ENCODE measurements around the gene PRMT9. TPM values are rescaled to one million over a fixed set of nuclear protein-coding genes. Genes with fewer than 3 reads are reported as not detected.

The PRMT9 gene
- total and polyA plus RNA-seq, 10 of the 15 experiments (the other 5 are each of a cell fraction or from before 2014, with no cell fraction given) = 4.1 to 11.8 (median 7.6) TPM

DNA sequence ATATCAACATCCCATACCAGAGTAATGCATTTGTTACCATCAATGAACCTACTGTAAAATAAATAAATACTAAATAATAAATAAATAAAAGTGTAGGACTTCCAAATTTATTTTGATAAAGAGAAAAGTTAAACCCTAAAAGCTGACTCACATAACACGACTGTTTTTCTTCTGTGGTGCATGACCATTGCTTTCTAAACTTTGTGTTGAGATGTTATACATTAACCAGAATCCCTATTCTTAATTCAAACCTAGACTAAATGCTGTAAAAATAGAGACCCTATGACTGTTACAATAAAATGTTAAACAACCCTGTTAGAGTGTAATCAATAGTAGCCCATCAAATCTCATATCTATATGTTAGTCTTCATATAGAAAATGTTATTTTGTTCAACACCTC lies 20.9 kb upstream of the PRMT9 start (continued):
- TF ChIP-seq ZZZ3 (IDR thresholded peaks at IDR 0.05; ENCODE audit: control insufficient read depth, insufficient read length, low read depth) (no peak), MAX (IDR thresholded peaks at IDR 0.05; ENCODE audit: low read depth, low read length) (no peak), ASH2L (IDR thresholded peaks at IDR 0.05; ENCODE audit: borderline replicate concordance, low read depth) (no peak), ZNF592 (IDR thresholded peaks at IDR 0.05) (no peak)
- TF ChIP-seq, protein P1, sequence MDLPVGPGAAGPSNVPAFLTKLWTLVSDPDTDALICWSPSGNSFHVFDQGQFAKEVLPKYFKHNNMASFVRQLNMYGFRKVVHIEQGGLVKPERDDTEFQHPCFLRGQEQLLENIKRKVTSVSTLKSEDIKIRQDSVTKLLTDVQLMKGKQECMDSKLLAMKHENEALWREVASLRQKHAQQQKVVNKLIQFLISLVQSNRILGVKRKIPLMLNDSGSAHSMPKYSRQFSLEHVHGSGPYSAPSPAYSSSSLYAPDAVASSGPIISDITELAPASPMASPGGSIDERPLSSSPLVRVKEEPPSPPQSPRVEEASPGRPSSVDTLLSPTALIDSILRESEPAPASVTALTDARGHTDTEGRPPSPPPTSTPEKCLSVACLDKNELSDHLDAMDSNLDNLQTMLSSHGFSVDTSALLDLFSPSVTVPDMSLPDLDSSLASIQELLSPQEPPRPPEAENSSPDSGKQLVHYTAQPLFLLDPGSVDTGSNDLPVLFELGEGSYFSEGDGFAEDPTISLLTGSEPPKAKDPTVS (IDR thresholded peaks at IDR 0.05; ENCODE audit: low read depth, low read length) = no peak

- BruUV-seq (replicated peaks) = no TSS peak
- Histone ChIP-seq H3K4me1 (ENCODE audit: control insufficient read depth, insufficient read depth, low read length) (no peaks in the 10 kb centered on the region), H3K79me2 (ENCODE audit: control insufficient read depth, insufficient read depth, low read length) (no peaks in the 10 kb centered on the region), H3K27ac (ENCODE audit: control insufficient read depth, insufficient read depth) (no peak overlapping the region), H2AFZ (ENCODE audit: control insufficient read depth, low read depth, low read length) (no peak overlapping the region), H3K4me3 (no peak overlapping the region), H3K36me3 (ENCODE audit: control insufficient read depth in 2 of 2, insufficient read depth in 2 of 2, low read length in 1 of 2) (no peaks in the 10 kb centered on the region), H4K20me1 (ENCODE audit: control insufficient read depth, insufficient read depth) (no peaks in the 10 kb centered on the region), H3K4me2 (ENCODE audit: control insufficient read depth, insufficient read depth) (no peak overlapping the region), H3K27me3 (replicated peaks in 1 of 2; ENCODE audit: control insufficient read depth in 2 of 2, insufficient read depth in 2 of 2, low read length in 1 of 2) (peaks cover 0 to 5% of the 10 kb centered on the region in 2 experiments; a peak in 1 of 4 replicates), H3K9ac (ENCODE audit: control insufficient read depth, insufficient read depth, low read length) (no peak overlapping the region), H3K9me3 (replicated peaks; ENCODE audit: control insufficient read depth, insufficient read depth, low read length) (no peaks in the 10 kb centered on the region)
- POLR2A ChIA-PET = interaction anchor here (1.8 kb wide), 1 partner anchor 12 kb away, joined by 4 read pairs; the partner anchor contains the start of gene PRMT9
- in situ Hi-C loops (cut with MboI) = no loop called here
- 0% methylated on average over 1 of the region's 1 CpG for WGBS (ENCODE audit: insufficient coverage, insufficient replicate concordance, low lambda C conversion rate, missing lambda C conversion rate)
- DNase-seq (ENCODE audit: low read depth, low spot score) = no peak
- SMC1A ChIA-PET (ENCODE audit: uncharacterized antibody, unreplicated experiment) = interaction anchor here (1.1 to 4.4 kb wide), 4 partner anchors 12 to 170 kb away, joined by 3 to 24 read pairs (median 4); no protein-coding TSS in a partner anchor
- intact Hi-C loops (cut with micrococcal nuclease; ENCODE audit: unreplicated experiment) = no loop called here
- ATAC-seq = no peak
- CTCF ChIA-PET = interaction anchor here (1.6 to 2.6 kb wide), 3 partner anchors 12 to 170 kb away, joined by 4 to 18 read pairs (median 4); partner anchors contain the start of gene PRMT9
- RAD21 ChIA-PET (ENCODE audit: unreplicated experiment) = interaction anchor here (2.0 kb wide), 1 partner anchor 170 kb away, joined by 7 read pairs; no protein-coding TSS in a partner anchor
- FAIRE-seq = no peak
- TF ChIP-seq USF1 (IDR thresholded peaks at IDR 0.05; ENCODE audit: borderline replicate concordance, extremely low read length, insufficient read depth, low read depth, low read length) (no peak), TCF12 (IDR thresholded peaks at IDR 0.05; ENCODE audit: low read depth, low read length) (no peak), EED (IDR thresholded peaks at IDR 0.05; ENCODE audit: low read depth) (no peak), KLF5 (IDR thresholded peaks at IDR 0.05; ENCODE audit: partially characterized antibody) (no peak), ZBTB4 (CRISPR knock-in tag; IDR thresholded peaks at IDR 0.05) (no peak)
These were observed 12.9 kb upstream of the PRMT9 start for GRCh38 chr4:147696866-147697265.

Measured in GM12878 (cell line).